ENCODE data around the gene PROSER3. TPM values are rescaled to one million over a fixed set of nuclear protein-coding genes. Genes with fewer than 3 reads are reported as not detected.

The PROSER3 gene
- total and polyA plus RNA-seq, 7 donors: 4.2 to 16.2 (median 8.7) TPM

DNA sequence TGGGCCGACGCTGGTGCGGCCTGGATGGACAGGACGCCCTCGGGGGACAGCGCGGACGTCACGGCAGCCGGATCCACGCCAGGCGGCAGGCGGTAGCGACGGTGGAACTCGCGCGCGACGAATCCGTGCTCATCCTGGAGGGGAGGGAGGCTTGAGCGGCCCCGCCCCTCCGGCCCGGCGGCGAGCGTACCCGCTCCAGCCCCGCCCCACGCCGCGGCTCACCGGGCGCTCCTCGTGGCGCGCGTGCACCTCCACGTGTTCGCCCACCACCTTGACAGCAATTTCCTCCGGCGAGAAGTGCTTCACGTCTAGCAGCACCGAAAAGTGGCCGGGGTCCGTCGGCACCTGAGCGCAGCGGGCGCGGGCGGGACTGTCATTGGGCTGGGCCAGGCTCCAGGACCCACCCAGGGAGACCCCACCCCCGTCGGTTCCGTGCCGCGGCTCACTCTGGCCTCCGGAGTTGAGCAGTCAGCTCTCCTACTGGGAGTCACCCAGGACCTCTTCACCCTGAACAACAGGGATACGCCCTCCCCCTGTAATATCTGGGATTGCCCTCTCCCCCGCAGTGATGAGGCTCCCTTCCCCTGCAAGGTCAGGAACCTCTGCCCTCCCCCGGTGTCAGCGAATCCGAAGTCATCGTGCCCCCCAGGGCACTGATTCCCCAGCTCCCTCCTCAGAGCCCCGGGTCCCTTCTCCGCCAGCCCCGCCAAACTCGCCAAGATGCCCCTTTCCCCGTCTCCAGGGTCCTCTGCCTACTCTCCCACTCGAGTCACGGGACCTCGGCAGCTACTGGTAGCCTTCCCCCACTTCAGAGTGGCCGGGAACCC, 2.2 kb upstream of the PROSER3 start:
- ATAC-seq (peak; percentile 51 to 59 (median 56)), DNase-seq (peak; percentile 94 to 97)
- peaks cover 14% of the 10 kb centered on the region for H3K4me1 ChIP-seq
- H3K4me3 ChIP-seq: peak overlapping the region; percentile 83
- H3K27ac ChIP-seq: peak overlapping the region; percentile 94
- WGBS, 3 donors: 1 to 8% (median 6%) methylated on average over 49 to 74 of the region's 74 CpGs
- H3K9me3 ChIP-seq: no peaks in the 10 kb centered on the region
- intact Hi-C loops (cut with DNase I): loop anchor here in 1 of 2 donors (5.0 kb wide), 1 partner anchor 177 kb away; no protein-coding TSS in a partner anchor
- H3K27me3 ChIP-seq (ENCODE audit: insufficient read depth in 3 of 3, low read length in 2 of 3): no peaks in the 10 kb centered on the region
- TF ChIP-seq, protein P1, sequence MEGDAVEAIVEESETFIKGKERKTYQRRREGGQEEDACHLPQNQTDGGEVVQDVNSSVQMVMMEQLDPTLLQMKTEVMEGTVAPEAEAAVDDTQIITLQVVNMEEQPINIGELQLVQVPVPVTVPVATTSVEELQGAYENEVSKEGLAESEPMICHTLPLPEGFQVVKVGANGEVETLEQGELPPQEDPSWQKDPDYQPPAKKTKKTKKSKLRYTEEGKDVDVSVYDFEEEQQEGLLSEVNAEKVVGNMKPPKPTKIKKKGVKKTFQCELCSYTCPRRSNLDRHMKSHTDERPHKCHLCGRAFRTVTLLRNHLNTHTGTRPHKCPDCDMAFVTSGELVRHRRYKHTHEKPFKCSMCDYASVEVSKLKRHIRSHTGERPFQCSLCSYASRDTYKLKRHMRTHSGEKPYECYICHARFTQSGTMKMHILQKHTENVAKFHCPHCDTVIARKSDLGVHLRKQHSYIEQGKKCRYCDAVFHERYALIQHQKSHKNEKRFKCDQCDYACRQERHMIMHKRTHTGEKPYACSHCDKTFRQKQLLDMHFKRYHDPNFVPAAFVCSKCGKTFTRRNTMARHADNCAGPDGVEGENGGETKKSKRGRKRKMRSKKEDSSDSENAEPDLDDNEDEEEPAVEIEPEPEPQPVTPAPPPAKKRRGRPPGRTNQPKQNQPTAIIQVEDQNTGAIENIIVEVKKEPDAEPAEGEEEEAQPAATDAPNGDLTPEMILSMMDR (IDR thresholded peaks at IDR 0.05): no peak
- peaks cover 0 to 27% of the 10 kb centered on the region in 2 donors for H3K36me3 ChIP-seq (ENCODE audit: insufficient read depth in 1 of 2, low read depth in 1 of 2)

DNA sequence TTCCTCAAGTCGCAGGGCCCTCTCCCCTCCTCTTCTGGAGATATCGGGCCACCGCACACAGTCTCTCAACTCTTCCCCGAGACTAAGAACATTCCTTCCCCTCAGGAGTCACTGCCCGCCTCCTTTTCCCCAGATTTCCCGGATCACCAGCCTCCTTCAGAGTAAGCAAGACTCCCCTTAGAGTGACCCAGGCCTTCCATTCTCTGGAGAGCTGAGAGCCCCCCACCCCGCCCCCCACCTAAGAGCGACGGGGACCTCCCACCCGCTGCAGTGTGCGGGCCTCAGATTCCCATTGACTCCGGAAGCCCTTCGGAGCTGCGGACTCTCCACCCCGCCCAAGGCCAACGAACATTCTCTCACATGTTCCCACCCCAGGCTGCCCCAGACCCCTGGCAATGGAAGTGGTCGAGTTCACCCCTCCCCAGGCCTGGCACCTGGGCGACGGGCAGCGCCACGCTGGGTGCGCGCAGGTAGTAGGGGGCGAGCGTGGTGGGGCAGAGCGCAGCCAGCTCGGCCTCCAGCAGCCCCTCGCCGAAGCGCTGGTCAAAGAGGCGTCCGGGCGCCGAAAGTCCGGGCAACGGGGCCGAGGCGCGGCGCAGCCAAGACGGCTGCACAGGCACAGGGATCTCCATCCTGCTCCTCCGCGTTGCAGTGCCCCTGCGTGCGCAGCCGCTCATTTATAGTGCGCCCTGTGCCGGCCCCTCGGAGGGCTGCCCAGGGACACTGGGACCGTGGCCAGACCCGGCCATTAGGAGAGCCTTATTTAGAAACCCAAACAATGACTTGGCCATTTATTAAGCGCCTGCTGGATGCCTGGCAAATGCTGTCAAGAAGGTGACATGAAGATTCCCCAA, 1.4 kb upstream of the PROSER3 start, which contains the start of gene HSPB6:
Gene HSPB6, minus strand, starts transcription at position 653 of the 854 bp plus-strand sequence. Its CDS starts 21 bp downstream, at position 632.
- intact Hi-C loops (cut with DNase I): loop anchor here in 1 of 2 donors (5.0 kb wide), 1 partner anchor 176 kb away; no protein-coding TSS in a partner anchor

DNA sequence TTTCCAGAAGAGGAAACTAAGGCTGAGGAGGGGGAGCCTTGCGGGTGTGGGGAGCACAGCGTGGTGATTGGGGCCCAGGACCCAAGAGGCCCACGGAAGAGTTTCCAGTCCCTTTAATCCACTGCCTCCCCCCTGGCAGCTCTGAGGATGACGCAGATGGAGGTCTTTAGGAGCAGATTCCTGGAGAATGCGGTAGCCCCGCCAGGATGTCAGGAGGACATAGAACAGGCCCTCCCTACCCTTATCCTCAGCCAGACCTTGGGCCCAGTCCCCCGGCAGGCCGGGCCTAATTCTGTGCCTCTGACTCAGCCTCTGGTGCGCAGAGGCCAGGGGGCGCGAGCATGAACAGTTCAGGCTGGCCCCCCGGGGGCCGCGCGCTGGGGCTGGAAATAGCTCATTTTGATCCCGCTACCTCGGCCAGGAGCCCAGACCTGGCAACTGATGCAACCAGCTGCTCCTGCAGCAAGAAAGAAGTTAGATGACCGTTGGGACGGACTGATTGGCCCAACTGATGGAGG, 686 bp upstream of the PROSER3 start:
- peaks cover 14% of the 10 kb centered on the region for H3K4me1 ChIP-seq
- TF ChIP-seq, protein P1 (IDR thresholded peaks at IDR 0.05): no peak
- intact Hi-C loops (cut with DNase I): loop anchor here in 1 of 2 donors (5.0 kb wide), 1 partner anchor 175 kb away; no protein-coding TSS in a partner anchor
- no peaks in the 10 kb centered on the region for H3K9me3 ChIP-seq
- DNase-seq (peak; percentile 92 to 97), ATAC-seq (peak; percentile 67 to 72 (median 69))
- peaks cover 3 to 27% of the 10 kb centered on the region in 2 donors for H3K36me3 ChIP-seq (ENCODE audit: insufficient read depth in 1 of 2, low read depth in 1 of 2)
- peak overlapping the region; percentile 94 for H3K27ac ChIP-seq
- H3K4me3 ChIP-seq: peak overlapping the region; percentile 83
- WGBS, 3 donors: 1 to 2% (median 1%) methylated on average over 19 of the region's 19 CpGs
- H3K27me3 ChIP-seq (ENCODE audit: insufficient read depth in 3 of 3, low read length in 2 of 3): no peaks in the 10 kb centered on the region

More for the DNA sequence above, 1.4 kb upstream of the PROSER3 start, which contains the start of gene HSPB6:
- TF ChIP-seq, protein P1 (IDR thresholded peaks at IDR 0.05): no peak
- no peaks in the 10 kb centered on the region for H3K9me3 ChIP-seq
- H3K27me3 ChIP-seq (ENCODE audit: insufficient read depth in 3 of 3, low read length in 2 of 3): no peaks in the 10 kb centered on the region
- H3K4me3 ChIP-seq: peak within 1 kb of the TSS; percentile 83
- DNase-seq (peak; percentile 85 to 92), ATAC-seq (peak; percentile 40 to 56 (median 53))
- peaks cover 14% of the 10 kb centered on the region for H3K4me1 ChIP-seq
- peaks cover 0 to 27% of the 10 kb centered on the region in 2 donors for H3K36me3 ChIP-seq (ENCODE audit: insufficient read depth in 1 of 2, low read depth in 1 of 2)
- WGBS, 3 donors: 1 to 5% (median 3%) methylated on average over 52 of the region's 52 CpGs
- peak within 1 kb of the TSS; percentile 94 for H3K27ac ChIP-seq

DNA sequence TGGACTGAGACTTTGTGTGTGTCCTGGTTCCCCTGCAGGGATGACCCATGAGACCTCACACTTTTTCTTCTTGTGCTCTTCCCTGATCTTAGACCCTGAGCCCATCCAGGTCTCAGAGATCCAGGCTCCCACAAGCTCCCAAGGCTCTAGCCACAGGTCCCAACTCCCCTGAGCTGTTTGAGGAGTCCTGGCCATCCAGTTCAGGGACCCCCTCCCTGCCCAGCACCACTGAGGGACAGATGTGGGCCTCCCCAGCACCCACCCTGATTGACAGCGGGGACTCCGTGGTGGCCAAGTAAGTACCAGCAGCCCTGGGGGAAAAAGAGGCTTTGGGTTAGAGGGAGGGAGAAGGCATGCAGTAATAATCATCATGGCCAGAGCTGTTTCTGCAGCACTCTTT, 1.7 kb downstream of the PROSER3 start:
- no peak for ATAC-seq
- 92 to 96% (median 94%) methylated on average over 2 of the region's 2 CpGs for WGBS, 3 donors
- intact Hi-C loops (cut with DNase I): loop anchor here in 1 of 2 donors (5.0 kb wide), 1 partner anchor 173 kb away; no protein-coding TSS in a partner anchor

More for the DNA sequence above, 1.7 kb downstream of the PROSER3 start:
- H3K36me3 ChIP-seq (ENCODE audit: insufficient read depth in 1 of 2, low read depth in 1 of 2): peaks cover 3 to 26% of the 10 kb centered on the region in 2 donors
- no peak overlapping the region for H3K27ac ChIP-seq
- TF ChIP-seq, protein P1 (IDR thresholded peaks at IDR 0.05): no peak
- H3K4me3 ChIP-seq: no peak overlapping the region
- no peaks in the 10 kb centered on the region for H3K27me3 ChIP-seq (ENCODE audit: insufficient read depth in 3 of 3, low read length in 2 of 3)
- H3K4me1 ChIP-seq: peaks cover 14% of the 10 kb centered on the region
- no peaks in the 10 kb centered on the region for H3K9me3 ChIP-seq
- DNase-seq: no peak

Data from psoas muscle (tissue), 8 donors.